ENCODE measurements around the gene S100A3. TPM values are rescaled to one million over a fixed set of nuclear protein-coding genes. Genes with fewer than 3 reads are reported as not detected.
"Not testable (repeated sequence)": the region's sequence is repeated elsewhere in the genome, so short reads cannot be mapped to it uniquely, and the experiment has no call there.

The S100A3 gene
- total RNA-seq, 1 donor = 4.3 TPM

DNA sequence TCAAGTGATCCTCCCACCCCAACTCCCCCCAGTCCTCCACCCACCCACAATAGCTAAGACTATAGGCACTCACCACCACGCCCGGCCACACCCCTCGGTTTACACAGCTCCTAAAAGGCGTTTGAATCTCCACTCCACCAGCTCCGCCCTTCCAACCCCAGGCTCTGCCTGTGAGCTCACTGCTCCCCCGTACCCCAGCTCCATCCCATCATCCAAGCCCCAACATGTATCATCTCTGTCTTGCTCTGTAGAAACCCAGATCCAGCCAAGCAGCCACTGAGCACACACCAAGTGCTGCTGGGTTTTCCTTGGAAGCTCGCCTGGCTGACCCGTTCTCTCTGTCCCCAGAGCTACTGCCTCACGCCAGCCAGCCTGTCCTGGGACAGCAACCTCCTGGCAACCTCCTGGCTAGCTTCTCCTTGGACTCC, 28.6 kb upstream of the S100A3 start:
- DNase-seq (ENCODE audit: low read depth) = no peak
- TF ChIP-seq, protein P1, sequence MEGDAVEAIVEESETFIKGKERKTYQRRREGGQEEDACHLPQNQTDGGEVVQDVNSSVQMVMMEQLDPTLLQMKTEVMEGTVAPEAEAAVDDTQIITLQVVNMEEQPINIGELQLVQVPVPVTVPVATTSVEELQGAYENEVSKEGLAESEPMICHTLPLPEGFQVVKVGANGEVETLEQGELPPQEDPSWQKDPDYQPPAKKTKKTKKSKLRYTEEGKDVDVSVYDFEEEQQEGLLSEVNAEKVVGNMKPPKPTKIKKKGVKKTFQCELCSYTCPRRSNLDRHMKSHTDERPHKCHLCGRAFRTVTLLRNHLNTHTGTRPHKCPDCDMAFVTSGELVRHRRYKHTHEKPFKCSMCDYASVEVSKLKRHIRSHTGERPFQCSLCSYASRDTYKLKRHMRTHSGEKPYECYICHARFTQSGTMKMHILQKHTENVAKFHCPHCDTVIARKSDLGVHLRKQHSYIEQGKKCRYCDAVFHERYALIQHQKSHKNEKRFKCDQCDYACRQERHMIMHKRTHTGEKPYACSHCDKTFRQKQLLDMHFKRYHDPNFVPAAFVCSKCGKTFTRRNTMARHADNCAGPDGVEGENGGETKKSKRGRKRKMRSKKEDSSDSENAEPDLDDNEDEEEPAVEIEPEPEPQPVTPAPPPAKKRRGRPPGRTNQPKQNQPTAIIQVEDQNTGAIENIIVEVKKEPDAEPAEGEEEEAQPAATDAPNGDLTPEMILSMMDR (IDR thresholded peaks at IDR 0.05; ENCODE audit: insufficient read depth, low read length) = no peak
- H3K4me3 ChIP-seq (ENCODE audit: low read depth, low read length) = no peak overlapping the region

DNA sequence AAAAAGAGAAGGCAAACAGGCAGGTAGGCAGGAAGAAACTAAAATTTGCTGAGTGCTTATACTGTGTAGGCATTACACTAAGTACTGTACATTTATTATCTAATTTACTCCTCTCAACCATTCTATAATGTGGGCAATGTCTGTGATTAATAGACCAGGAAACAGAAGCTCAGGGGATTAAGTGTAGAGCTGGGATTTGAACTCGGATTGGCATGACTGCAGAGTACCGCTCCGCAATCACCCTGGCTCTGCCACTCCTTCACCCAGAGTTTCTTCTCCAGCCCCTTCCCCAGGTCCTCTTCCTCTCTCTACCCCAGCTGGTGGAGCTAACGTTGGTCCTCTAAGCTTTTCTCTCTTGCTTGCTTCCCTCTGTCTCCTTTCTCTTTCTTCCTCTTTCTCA, 28.1 kb upstream of the S100A3 start:
- TF ChIP-seq, protein P1 (IDR thresholded peaks at IDR 0.05; ENCODE audit: insufficient read depth, low read length) = no peak

DNA sequence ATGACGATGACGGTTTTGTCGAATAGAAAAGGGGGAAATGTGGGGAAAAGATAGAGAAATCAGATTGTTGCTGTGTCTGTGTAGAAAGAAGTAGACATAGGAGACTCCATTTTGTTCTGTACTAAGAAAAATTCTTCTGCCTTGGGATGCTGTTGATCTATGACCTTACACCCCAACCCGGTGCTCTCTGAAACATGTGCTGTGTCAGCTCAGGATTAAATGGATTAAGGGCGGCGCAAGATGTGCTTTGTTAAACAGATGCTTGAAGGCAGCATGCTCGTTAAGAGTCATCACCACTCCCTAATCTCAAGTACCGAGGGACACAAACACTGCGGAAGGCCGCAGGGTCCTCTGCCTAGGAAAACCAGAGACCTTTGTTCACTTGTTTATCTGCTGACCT, 26.4 kb upstream of the S100A3 start:
- not testable (repeated sequence) for H3K4me3 ChIP-seq (ENCODE audit: low read depth, low read length); DNase-seq (ENCODE audit: low read depth)

More for the DNA sequence above, 28.1 kb upstream of the S100A3 start:
- DNase-seq (ENCODE audit: low read depth) = no peak
- no peak overlapping the region for H3K4me3 ChIP-seq (ENCODE audit: low read depth, low read length)

DNA sequence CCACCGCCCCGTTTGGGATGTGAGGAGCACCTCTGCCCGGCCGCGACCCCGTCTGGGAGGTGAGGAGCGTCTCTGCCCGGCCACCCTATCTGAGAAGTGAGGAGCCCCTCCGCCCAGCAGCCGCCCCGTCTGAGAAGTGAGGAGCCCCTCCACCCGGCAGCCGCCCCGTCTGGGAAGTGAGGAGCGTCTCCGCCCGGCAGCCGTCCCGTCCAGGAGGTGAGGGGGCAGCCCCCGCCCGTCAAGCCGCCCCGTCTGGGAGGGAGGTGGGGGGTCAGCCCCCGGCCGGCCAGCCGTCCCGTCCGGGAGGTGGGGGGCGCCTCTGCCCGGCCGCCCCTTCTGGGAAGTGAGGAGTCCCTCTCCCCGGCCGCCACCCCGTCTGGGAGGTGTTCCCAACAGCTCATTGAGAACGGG, 26.0 kb upstream of the S100A3 start:
- H3K4me3 ChIP-seq (ENCODE audit: low read depth, low read length); DNase-seq (ENCODE audit: low read depth): not testable (repeated sequence)

DNA sequence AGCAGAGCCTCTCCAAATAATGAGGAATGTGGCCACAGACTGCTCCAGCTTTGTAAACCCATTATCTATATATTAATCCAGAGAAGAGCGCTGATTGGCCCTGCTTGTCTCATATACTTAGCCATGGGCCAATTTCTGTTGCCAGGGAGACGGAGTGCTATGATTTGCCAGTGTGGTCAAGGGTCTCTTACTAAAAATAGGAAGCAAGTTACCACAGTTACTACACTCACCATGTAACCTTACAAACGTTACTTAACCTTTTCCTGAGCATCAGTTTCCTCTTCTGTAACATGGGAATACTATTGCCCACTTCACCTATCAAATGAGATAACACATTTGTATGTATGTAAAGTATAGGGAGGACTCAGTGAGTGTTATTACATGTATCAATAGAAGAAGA, 24.3 kb upstream of the S100A3 start:
- DNase-seq (ENCODE audit: low read depth) = no peak
- no peak overlapping the region for H3K4me3 ChIP-seq (ENCODE audit: low read depth, low read length)

DNA sequence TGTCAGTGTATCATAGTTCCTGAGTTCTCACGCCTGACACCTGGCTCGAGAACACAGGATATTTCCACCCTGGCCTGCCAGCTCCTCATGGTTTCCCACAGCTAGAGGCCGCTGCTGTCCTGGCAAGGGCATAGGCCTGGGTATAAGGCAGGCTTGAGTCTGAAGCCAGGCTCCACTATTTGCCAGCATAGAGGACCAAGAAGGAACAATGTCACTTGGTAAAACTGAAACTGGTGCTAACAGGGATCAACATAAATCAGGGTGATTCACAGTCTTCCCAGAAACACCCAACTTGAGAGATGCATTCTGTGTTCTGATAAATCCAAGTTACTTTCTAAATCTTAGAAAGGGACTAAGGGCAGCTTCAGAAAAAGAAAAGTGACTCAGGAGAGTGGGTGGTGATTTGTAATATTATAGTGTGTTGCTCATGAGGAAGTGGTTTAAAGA, 23.5 kb upstream of the S100A3 start:
- TF ChIP-seq, protein P1 (IDR thresholded peaks at IDR 0.05; ENCODE audit: insufficient read depth, low read length) = peak; percentile 92
- DNase-seq (ENCODE audit: low read depth) = peak; percentile 85
- peak overlapping the region; percentile 0 for H3K4me3 ChIP-seq (ENCODE audit: low read depth, low read length)

More for the DNA sequence above, 24.3 kb upstream of the S100A3 start:
- TF ChIP-seq, protein P1 (IDR thresholded peaks at IDR 0.05; ENCODE audit: insufficient read depth, low read length) = no peak

DNA sequence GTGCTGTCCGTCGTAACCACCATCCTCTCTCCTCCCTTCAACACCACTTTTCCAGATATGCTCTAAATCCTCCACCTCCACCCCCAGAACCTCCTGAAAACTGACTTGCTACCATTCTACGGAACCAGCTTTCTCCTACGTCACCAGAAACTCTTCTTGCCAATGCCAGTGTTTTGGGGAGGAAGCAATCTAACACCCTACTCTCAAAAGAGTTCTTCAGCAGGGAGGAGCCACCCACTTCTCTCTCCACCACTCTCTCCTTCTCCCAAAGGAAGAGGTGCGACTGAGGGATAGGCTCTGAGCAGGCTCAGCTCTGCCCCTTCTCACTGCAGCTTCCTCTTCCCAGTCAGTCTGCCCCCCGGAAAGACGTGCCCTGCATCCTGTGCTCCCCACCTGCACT, 22.6 kb upstream of the S100A3 start:
- no peak for DNase-seq (ENCODE audit: low read depth)
- no peak overlapping the region for H3K4me3 ChIP-seq (ENCODE audit: low read depth, low read length)
- TF ChIP-seq, protein P1 (IDR thresholded peaks at IDR 0.05; ENCODE audit: insufficient read depth, low read length) = no peak

DNA sequence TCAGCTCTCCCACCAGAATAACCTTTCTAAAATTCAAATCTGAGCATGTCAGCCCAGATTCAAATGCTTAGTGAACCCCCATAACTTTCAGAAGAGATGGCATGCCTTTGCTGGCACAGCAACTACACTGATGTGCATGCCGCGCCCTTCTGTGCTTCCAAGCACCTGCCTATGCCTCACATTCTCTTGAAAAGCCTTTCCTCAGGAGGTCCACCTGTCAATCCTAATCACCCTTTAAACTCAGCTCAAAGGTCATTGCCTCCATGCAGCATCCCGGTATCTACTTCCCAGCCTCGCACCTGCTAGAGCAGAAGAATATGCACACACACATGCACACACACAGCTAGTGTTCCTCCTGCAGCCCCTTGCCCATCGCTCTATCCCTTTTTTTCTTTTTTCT, 21.8 kb upstream of the S100A3 start:
- TF ChIP-seq, protein P1 (IDR thresholded peaks at IDR 0.05; ENCODE audit: insufficient read depth, low read length) = no peak
- no peak for DNase-seq (ENCODE audit: low read depth)
- H3K4me3 ChIP-seq (ENCODE audit: low read depth, low read length) = no peak overlapping the region

Measured in fibroblast of the aortic adventitia (primary cell).